Endometrial microvascular endothelial cells (primary cell): ENCODE measurements around the gene MAPKAPK5. TPM values are rescaled to one million over a fixed set of nuclear protein-coding genes. Genes with fewer than 3 reads are reported as not detected.
"Not testable (repeated sequence)": the region's sequence is repeated elsewhere in the genome, so short reads cannot be mapped to it uniquely, and the experiment has no call there.

Experiments used
- in situ Hi-C: cut with HindIII; loops from 2 replicates; pipeline ENCODE4 v1.10.0; 2017; ENCODE audit warnings: low sequenced_read_pairs, low pct_unique_long_range_greater_than_20kb; ENCODE audit errors: inconsistent ontology term
- total RNA-seq: library from RNA; depleted of rRNA; stranded (reverse); fragments of >200 nt; gene quantifications from one replicate; pipeline ENCODE4 v1.2.3, GENCODE V29; 2015; ENCODE audit errors: inconsistent ontology term

Gene MAPKAPK5
- total RNA-seq, 1 donor from 2014 or later = 40.8 TPM

- in situ Hi-C loops = no loop called here
Observed at GRCh38 chr12:111937429-111937828, 95.4 kb downstream of the MAPKAPK5 start.

DNA sequence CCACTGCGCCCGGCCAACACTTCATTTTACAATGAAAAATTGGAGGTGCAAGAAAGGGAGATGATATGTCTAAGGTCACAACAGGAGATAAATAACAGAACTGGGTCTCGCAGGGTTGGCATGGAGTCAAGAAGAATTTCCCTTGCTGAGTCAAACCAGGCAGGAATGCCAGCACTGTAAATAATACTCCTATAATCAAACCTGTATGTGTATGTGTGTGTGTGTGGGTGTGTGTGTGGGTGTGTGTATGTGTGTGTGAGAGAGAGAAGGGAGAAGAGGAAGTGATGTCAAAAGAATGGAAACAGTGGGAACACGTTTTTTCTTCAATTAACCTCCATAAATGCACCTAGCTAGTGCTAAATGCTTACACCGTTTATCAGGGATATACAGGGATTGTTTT is 100.5 kb downstream of the MAPKAPK5 start:
- in situ Hi-C loops = no loop called here

- in situ Hi-C loops = no loop called here
Observed at GRCh38 chr12:111943929-111944328, 101.9 kb downstream of the MAPKAPK5 start.

- in situ Hi-C loops = not testable (repeated sequence)
Observed at GRCh38 chr12:111950961-111951676, 109.1 kb downstream of the MAPKAPK5 start.

Other genes starting within 250 kb of the MAPKAPK5 start
- 22.0 TPM for gene ATXN2, start 242.9 kb upstream of the MAPKAPK5 start, total RNA-seq
- 15.5 TPM for gene BRAP, start 156.3 kb upstream of the MAPKAPK5 start, total RNA-seq
- gene ACAD10, start 156.2 kb upstream of the MAPKAPK5 start, total RNA-seq = 33.2 TPM
- 52.8 TPM for gene ALDH2, start 75.3 kb upstream of the MAPKAPK5 start, total RNA-seq
- gene TMEM116, start 170.9 kb downstream of the MAPKAPK5 start, total RNA-seq = 1.4 TPM
- 60.5 TPM for gene ERP29, start 171.2 kb downstream of the MAPKAPK5 start, total RNA-seq